Neuronal stem cell (in vitro differentiated cells): Measurements from ENCODE around the gene JSRP1.

Source experiments
- DNase-seq: peaks from one replicate; pipeline ENCODE4 v3.0.0-alpha.2; 2013; ENCODE audit warnings: low spot score
- H2AFZ ChIP-seq: one replicate; pipeline ENCODE4 v1.6.1; 2013; ENCODE audit warnings: mild to moderate bottlenecking, low read length, inconsistent platforms
- H2AK5ac ChIP-seq: 2 replicates; pipeline ENCODE4 v1.6.1; 2013; ENCODE audit warnings: low read depth, mild to moderate bottlenecking, inconsistent platforms, low read length, moderate library complexity, mixed read lengths
- H2BK120ac ChIP-seq: 2 replicates; pipeline ENCODE4 v1.6.1; 2013; ENCODE audit warnings: low read depth, mild to moderate bottlenecking, inconsistent platforms, low read length, moderate library complexity, mixed read lengths
- H2BK12ac ChIP-seq: one replicate; pipeline ENCODE4 v1.6.1; 2013; ENCODE audit warnings: low read length, inconsistent platforms
- H2BK15ac ChIP-seq: 2 replicates; pipeline ENCODE4 v1.6.1; 2013; ENCODE audit warnings: mild to moderate bottlenecking, low read length, inconsistent platforms, mixed read lengths
- H2BK5ac ChIP-seq: one replicate; pipeline ENCODE4 v1.6.1; 2013; ENCODE audit warnings: inconsistent platforms, mild to moderate bottlenecking, low read length, moderate library complexity
- H3K14ac ChIP-seq: one replicate; pipeline ENCODE4 v1.6.1; 2013; ENCODE audit warnings: low read length, inconsistent platforms
- H3K18ac ChIP-seq: 2 replicates; pipeline ENCODE4 v1.6.1; 2013; ENCODE audit warnings: low read length, inconsistent platforms
- H3K23ac ChIP-seq: 2 replicates; pipeline ENCODE4 v1.6.1; 2013; ENCODE audit warnings: low read depth, mild to moderate bottlenecking, mixed read lengths, low read length, inconsistent platforms; ENCODE audit not compliant: poor library complexity
- H3K27ac ChIP-seq: replicated peaks from 3 replicates; pipeline ENCODE4 v1.5.1; 2013; ENCODE audit warnings: low read length, inconsistent platforms
- H3K27me3 ChIP-seq, 3 experiments: 2 replicates each; pipeline ENCODE4 v1.6.1; 2013; ENCODE audit warnings: low read length in 3 of 3, mild to moderate bottlenecking in 2 of 3, inconsistent platforms in 1 of 3, low read depth in 1 of 3, mixed read lengths in 1 of 3, moderate library complexity in 1 of 3; ENCODE audit not compliant: control insufficient read depth in 3 of 3, insufficient read depth in 3 of 3
- H3K36me3 ChIP-seq, 2 donors: replicated peaks in 1 of 2; 2 replicates each; pipeline ENCODE4 v1.6.1; 2013; ENCODE audit warnings: low read length in 2 of 2; ENCODE audit not compliant: control insufficient read depth in 2 of 2, insufficient read depth in 2 of 2
- H3K4ac ChIP-seq: 2 replicates; pipeline ENCODE4 v1.6.1; 2013; ENCODE audit warnings: inconsistent platforms, mild to moderate bottlenecking, low read length, moderate library complexity
- H3K4me1 ChIP-seq, 2 donors: 1 replicate in 1 of 2; 2 replicates in 1 of 2; pipeline ENCODE4 v1.6.1; 2013; ENCODE audit warnings: low read length in 2 of 2, low read depth in 1 of 2; ENCODE audit not compliant: control insufficient read depth in 2 of 2, insufficient read depth in 1 of 2
- H3K4me2 ChIP-seq: one replicate; pipeline ENCODE4 v1.6.1; 2013; ENCODE audit warnings: mild to moderate bottlenecking, low read length, inconsistent platforms; ENCODE audit not compliant: insufficient read depth, poor library complexity, severe bottlenecking
- H3K4me3 ChIP-seq, 2 donors: 2 replicates each; pipeline ENCODE4 v1.5.1; 2013; ENCODE audit warnings: low read length in 2 of 2, mild to moderate bottlenecking in 2 of 2, inconsistent platforms in 1 of 2, moderate library complexity in 1 of 2
- H3K79me1 ChIP-seq: one replicate; pipeline ENCODE4 v1.6.1; 2013; ENCODE audit warnings: low read depth, mild to moderate bottlenecking, inconsistent platforms, low read length, moderate library complexity
- H3K9ac ChIP-seq: one replicate; pipeline ENCODE4 v1.6.1; 2013; ENCODE audit warnings: mild to moderate bottlenecking, low read depth, low read length, inconsistent platforms; ENCODE audit not compliant: poor library complexity
- H3K9me3 ChIP-seq, 2 donors: replicated peaks in 1 of 2; 2 replicates each; pipeline versions ENCODE3 to v1.6.1; 2013; ENCODE audit warnings: low read length in 2 of 2, mild to moderate bottlenecking in 2 of 2, inconsistent platforms in 1 of 2, low read depth in 1 of 2, mixed read lengths in 1 of 2, moderate library complexity in 1 of 2; ENCODE audit not compliant: control insufficient read depth in 2 of 2, insufficient read depth in 1 of 2
- H4K8ac ChIP-seq: one replicate; pipeline ENCODE4 v1.6.1; 2013; ENCODE audit warnings: low read depth, mild to moderate bottlenecking, inconsistent platforms, low read length, moderate library complexity
- H4K91ac ChIP-seq: one replicate; pipeline ENCODE4 v1.6.1; 2013; ENCODE audit warnings: low read length, low read depth, mild to moderate bottlenecking, inconsistent platforms; ENCODE audit not compliant: poor library complexity
- WGBS, 2 donors: extraction: QIAGEN DNeasy Blood & Tissue Kit; methylation state at CpG; one replicate each; pipeline ENCODE4 v1.1.7; 2013; ENCODE audit warnings: missing lambda C conversion rate in 2 of 2, mixed read lengths in 1 of 2; ENCODE audit not compliant: insufficient read length in 2 of 2, insufficient replicate concordance in 1 of 2; ENCODE audit errors: extremely low coverage in 2 of 2; 5-methylcytosine and 5-hydroxymethylcytosine counted together

JSRP1 gene

DNA sequence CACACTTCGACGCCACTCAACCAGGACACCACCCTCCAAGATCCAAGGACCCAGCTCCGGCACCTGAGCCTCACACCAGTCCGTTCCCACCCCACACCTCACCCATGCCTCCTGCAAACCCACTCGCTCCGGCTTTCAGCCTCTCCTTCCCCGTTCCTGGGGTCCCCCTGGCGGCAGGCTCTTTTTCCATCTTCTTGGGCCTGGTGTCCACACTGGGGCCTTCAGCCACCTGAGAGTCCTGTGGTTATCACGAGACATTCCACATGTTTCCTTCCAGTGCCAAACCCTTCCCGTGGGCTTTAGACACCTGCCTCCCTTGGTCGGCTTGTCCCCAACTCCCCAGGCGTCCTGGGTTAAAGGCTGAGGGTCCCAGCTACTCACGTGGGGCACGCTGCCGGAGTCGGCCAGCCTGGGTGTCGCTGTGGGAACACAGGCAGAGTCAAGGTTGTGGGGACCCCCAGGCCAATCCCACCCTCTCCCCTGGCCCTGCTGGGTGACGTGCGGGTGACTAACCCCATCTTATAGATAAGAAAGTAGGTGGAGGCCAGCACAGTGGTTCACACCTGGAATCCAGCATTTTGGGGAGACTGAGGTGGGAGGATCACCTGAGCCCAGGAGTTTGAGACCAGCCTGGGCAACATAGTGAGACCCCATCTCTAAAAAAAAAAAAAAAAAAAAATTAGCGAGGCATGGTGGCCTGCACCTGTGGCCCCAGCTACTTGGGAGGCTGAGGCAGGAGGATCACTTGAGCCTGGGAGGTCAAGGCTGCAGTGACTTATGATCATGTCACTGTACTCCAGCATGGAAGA is 1.9 kb downstream of the JSRP1 start:
- H3K79me1 ChIP-seq: no peaks in the 10 kb centered on the region
- peak overlapping the region; percentile 97 for H3K4me2 ChIP-seq
- peak overlapping the region; percentile 78 for H3K9ac ChIP-seq
- peaks cover 2 to 24% (median 3%) of the 10 kb centered on the region in 3 experiments for H3K27me3 ChIP-seq
- peaks cover 0 to 14% of the 10 kb centered on the region in 2 donors for H3K36me3 ChIP-seq
- no peak overlapping the region for H2BK12ac ChIP-seq
- H3K4me1 ChIP-seq: peaks cover 0 to 12% of the 10 kb centered on the region in 2 donors
- H2BK120ac ChIP-seq: no peak overlapping the region
- H3K9me3 ChIP-seq: peaks cover 0 to 6% of the 10 kb centered on the region in 2 donors
- H2AFZ ChIP-seq: no peak overlapping the region
- no peak overlapping the region for H3K27ac ChIP-seq
- H2AK5ac ChIP-seq: peak overlapping the region; percentile 58
- peak; percentile 67 for DNase-seq
- H3K14ac ChIP-seq: no peak overlapping the region
- no peak overlapping the region for H4K8ac ChIP-seq
- H3K4ac ChIP-seq: no peak overlapping the region
- no peak overlapping the region for H4K91ac ChIP-seq
- H2BK15ac ChIP-seq: peak overlapping the region; percentile 20
- no peak overlapping the region for H3K23ac ChIP-seq
- H3K18ac ChIP-seq: peak overlapping the region; percentile 95
- H3K4me3 ChIP-seq: peak overlapping the region in 1 of 2 donors; percentile 66
- peak overlapping the region; percentile 87 for H2BK5ac ChIP-seq
- WGBS, 2 donors: no CpG with 5 or more reads among the region's 20 CpGs

DNA sequence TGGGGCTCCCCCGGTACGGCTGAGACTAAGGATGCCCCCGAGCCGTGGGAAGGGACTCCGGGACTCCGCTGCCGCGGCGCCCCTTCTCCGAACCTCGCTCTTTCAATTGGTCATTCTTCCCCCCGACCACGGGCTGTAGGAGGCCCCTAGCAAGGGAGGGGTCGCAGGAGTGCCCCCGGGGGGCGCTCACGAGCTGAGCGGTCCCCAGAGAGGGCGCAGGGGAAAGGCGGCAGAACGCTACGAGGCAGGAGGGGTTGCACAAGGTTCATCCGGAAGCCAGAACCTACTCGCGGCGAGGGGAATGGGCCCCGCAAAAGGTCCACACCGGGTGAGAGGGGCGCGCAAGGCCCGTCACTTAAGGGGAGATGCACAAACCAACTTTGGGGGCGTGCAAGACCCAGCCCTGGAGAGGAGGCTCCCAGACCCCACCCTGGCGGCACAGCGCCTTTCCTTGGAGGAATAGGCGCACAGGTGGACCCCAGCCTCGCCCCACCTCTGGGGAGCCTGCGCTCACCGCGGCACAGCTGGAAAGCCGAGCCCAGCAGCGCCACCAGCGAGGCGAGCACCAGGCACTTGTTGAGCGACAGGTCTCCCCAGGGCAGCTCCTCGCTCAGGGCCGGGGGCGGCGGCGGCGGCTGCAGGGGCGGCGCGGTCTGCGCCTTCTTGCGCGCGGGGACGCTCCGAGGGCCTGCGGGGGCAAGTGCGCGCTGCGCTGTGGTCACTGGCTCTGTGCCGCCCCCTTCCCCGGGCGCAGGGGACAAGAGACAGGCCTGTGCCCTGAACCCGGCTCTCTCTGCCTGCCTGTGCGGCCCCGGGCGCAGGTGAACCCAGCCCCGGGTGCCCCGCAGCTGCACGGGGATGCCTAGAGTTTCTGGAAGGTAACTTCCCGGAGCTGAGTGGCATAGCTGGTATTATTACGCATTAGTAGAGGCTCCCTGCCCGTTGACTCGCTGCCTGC is 2.8 kb downstream of the JSRP1 start:
- no CpG with 5 or more reads among the region's 77 CpGs for WGBS, 2 donors

DNA sequence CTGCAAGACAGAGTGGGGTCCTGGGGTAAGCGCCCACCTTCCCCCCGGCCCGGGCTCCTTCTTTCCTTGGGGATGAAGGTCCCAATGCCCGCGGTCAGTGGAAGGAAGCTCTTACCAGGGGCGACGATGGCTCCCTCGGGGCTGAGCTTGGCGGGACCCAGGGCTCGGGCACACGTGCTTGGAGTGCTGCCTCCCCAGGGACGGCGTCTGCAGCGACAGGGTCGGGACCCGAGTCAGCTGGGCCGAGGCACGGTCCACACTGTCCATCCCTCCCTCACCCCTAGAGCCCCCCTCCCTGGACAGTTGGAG is 3.5 kb downstream of the JSRP1 start:
- Histone ChIP-seq H2BK12ac (no peak overlapping the region), H3K27ac (no peak overlapping the region), H3K23ac (peak overlapping the region; percentile 75), H4K8ac (peak overlapping the region; percentile 96), H2AFZ (no peak overlapping the region), H2AK5ac (peak overlapping the region; percentile 68), H3K4me1 (peaks cover 0 to 12% of the 10 kb centered on the region in 2 donors), H3K14ac (peak overlapping the region; percentile 82), H3K36me3 (peaks cover 0 to 25% of the 10 kb centered on the region in 2 donors), H3K27me3 (peaks cover 2 to 24% (median 3%) of the 10 kb centered on the region in 3 experiments), H3K4me3 (no peak overlapping the region), H3K18ac (peak overlapping the region; percentile 74), H4K91ac (no peak overlapping the region), H3K9me3 (peaks cover 0 to 5% of the 10 kb centered on the region in 2 donors), H2BK5ac (peak overlapping the region; percentile 24), H2BK120ac (no peak overlapping the region), H3K4ac (no peak overlapping the region), H3K4me2 (peak overlapping the region; percentile 97), H3K79me1 (no peaks in the 10 kb centered on the region), H2BK15ac (no peak overlapping the region), H3K9ac (peak overlapping the region; percentile 63)
- WGBS, 2 donors: no CpG with 5 or more reads among the region's 18 CpGs
- DNase-seq: no peak

More for the DNA sequence above, 2.8 kb downstream of the JSRP1 start:
- peak overlapping the region; percentile 87 for H2BK5ac ChIP-seq
- peak overlapping the region in 1 of 2 donors; percentile 66 for H3K4me3 ChIP-seq
- H4K8ac ChIP-seq: no peak overlapping the region
- H3K27me3 ChIP-seq: peaks cover 2 to 24% (median 3%) of the 10 kb centered on the region in 3 experiments
- peak overlapping the region; percentile 84 for H2BK12ac ChIP-seq
- H3K36me3 ChIP-seq: peaks cover 0 to 23% of the 10 kb centered on the region in 2 donors
- H3K4me2 ChIP-seq: peak overlapping the region; percentile 97
- H2BK120ac ChIP-seq: no peak overlapping the region
- H2AK5ac ChIP-seq: peak overlapping the region; percentile 61
- H3K4me1 ChIP-seq: peaks cover 0 to 12% of the 10 kb centered on the region in 2 donors
- H3K18ac ChIP-seq: peak overlapping the region; percentile 95
- no peak for DNase-seq
- no peaks in the 10 kb centered on the region for H3K79me1 ChIP-seq
- H3K27ac ChIP-seq: no peak overlapping the region
- H3K23ac ChIP-seq: peak overlapping the region; percentile 89
- H2BK15ac ChIP-seq: no peak overlapping the region
- peak overlapping the region; percentile 95 for H4K91ac ChIP-seq
- H3K4ac ChIP-seq: no peak overlapping the region
- H3K14ac ChIP-seq: peak overlapping the region; percentile 97
- H3K9ac ChIP-seq: peak overlapping the region; percentile 78
- H2AFZ ChIP-seq: no peak overlapping the region
- peaks cover 0 to 5% of the 10 kb centered on the region in 2 donors for H3K9me3 ChIP-seq
